GM23338 (cell line): ENCODE data around the gene GRID2. TPM values are rescaled to one million over a fixed set of nuclear protein-coding genes. Genes with fewer than 3 reads are reported as not detected.

Source experiments
- ATAC-seq: fragments of 200-7000 bp; cut with Tn5 transposase; 3 replicates; pipeline ENCODE4 v1.9.1; 2020
- DNase-seq: peaks from one replicate; pipeline ENCODE4 v3.0.0-alpha.2; 2015; ENCODE audit warnings: low spot score
- H2AFZ ChIP-seq: fragments of 200-600 bp; sonication (generic); 2 replicates; pipeline ENCODE4 v1.8.0; 2016; ENCODE audit warnings: antibody characterized with exemption, mild to moderate bottlenecking, moderate library complexity
- H3F3A ChIP-seq: fragments of 200-600 bp; sonication (generic); replicated peaks from 2 replicates; pipeline ENCODE4 v1.8.0; 2017; ENCODE audit warnings: antibody characterized with exemption, mixed run types, low read depth
- H3K27ac ChIP-seq: fragments of 200-600 bp; sonication (generic); 2 replicates; pipeline ENCODE4 v1.6.1; 2016; ENCODE audit warnings: low read depth
- H3K27me3 ChIP-seq: fragments of 200-600 bp; sonication (generic); 2 replicates; pipeline ENCODE4 v1.8.0; 2016; ENCODE audit warnings: mild to moderate bottlenecking, mixed run types, moderate library complexity; ENCODE audit not compliant: insufficient read depth
- H3K36me3 ChIP-seq: fragments of 200-600 bp; sonication (generic); 2 replicates; pipeline ENCODE4 v1.8.0; 2016; ENCODE audit warnings: mild to moderate bottlenecking; ENCODE audit not compliant: insufficient read depth
- H3K4me1 ChIP-seq: fragments of 200-600 bp; sonication (generic); 2 replicates; pipeline ENCODE4 v1.8.0; 2016; ENCODE audit warnings: mild to moderate bottlenecking, moderate library complexity; ENCODE audit not compliant: insufficient read depth
- H3K4me2 ChIP-seq: fragments of 200-600 bp; sonication (generic); 2 replicates; pipeline ENCODE4 v1.7.1; 2017; ENCODE audit warnings: mixed run types
- H3K4me3 ChIP-seq: fragments of 200-600 bp; sonication (generic); 2 replicates; pipeline ENCODE4 v1.6.1; 2016; ENCODE audit warnings: mixed run types
- H3K79me2 ChIP-seq: fragments of 200-600 bp; sonication (generic); replicated peaks from 2 replicates; pipeline ENCODE4 v1.8.0; 2017; ENCODE audit warnings: mild to moderate bottlenecking; ENCODE audit not compliant: insufficient read depth
- H3K9me2 ChIP-seq: fragments of 200-600 bp; sonication (generic); 2 replicates; pipeline ENCODE4 v1.8.0; 2017; ENCODE audit not compliant: insufficient read depth
- H4K20me1 ChIP-seq: fragments of 200-600 bp; sonication (generic); replicated peaks from 2 replicates; pipeline ENCODE4 v1.8.0; 2017; ENCODE audit warnings: mild to moderate bottlenecking; ENCODE audit not compliant: insufficient read depth
- H3K27ac Mint-ChIP-seq: 2 replicates; pipeline ENCODE4 v1.8.0; 2020; ENCODE audit warnings: inconsistent platforms, mild to moderate bottlenecking, moderate library complexity, mixed read lengths
- H3K27me3 Mint-ChIP-seq: 3 replicates; pipeline ENCODE4 v1.8.0; 2022; ENCODE audit warnings: low read depth, mild to moderate bottlenecking, moderate library complexity, mixed read lengths, inconsistent platforms; ENCODE audit not compliant: insufficient read depth, poor library complexity
- H3K36me3 Mint-ChIP-seq: 3 replicates; pipeline ENCODE4 v1.8.0; 2021; ENCODE audit warnings: low read depth, mild to moderate bottlenecking, inconsistent platforms, moderate library complexity, mixed read lengths
- H3K4me1 Mint-ChIP-seq: 3 replicates; pipeline ENCODE4 v1.8.0; 2020; ENCODE audit warnings: mild to moderate bottlenecking, inconsistent platforms, mixed read lengths
- H3K4me3 Mint-ChIP-seq: 3 replicates; pipeline ENCODE4 v1.8.0; 2021; ENCODE audit warnings: moderate library complexity, mild to moderate bottlenecking, inconsistent platforms, mixed read lengths
- H3K9me3 Mint-ChIP-seq: 3 replicates; pipeline ENCODE4 v1.8.0; 2020; ENCODE audit warnings: moderate library complexity, mild to moderate bottlenecking, inconsistent platforms, mixed read lengths
- CREB1 ChIP-seq: fragments of 250-450 bp; sonication (Bioruptor Pico); IDR thresholded peaks from 2 replicates; pipeline ENCODE4 v1.5.0; 2020; ENCODE audit warnings: low read depth, mild to moderate bottlenecking, moderate library complexity
- CTCF ChIP-seq, 2 experiments: fragments of 200-600 bp in 1 of 2; sonication (generic) in 1 of 2; conservative IDR thresholded peaks; 2 replicates each; pipeline versions ENCODE4 v1.5.1 to v1.6.1; 2016 to 2017; ENCODE audit warnings: antibody characterized with exemption in 2 of 2, low read depth in 2 of 2, mild to moderate bottlenecking in 2 of 2, moderate library complexity in 1 of 2
- EZH2 ChIP-seq: fragments of 200-600 bp; sonication (generic); IDR thresholded peaks from one replicate; pipeline ENCODE4 v1.8.0; 2017; ENCODE audit warnings: antibody characterized with exemption, mild to moderate bottlenecking, low read depth; ENCODE audit not compliant: unreplicated experiment
- EZH2phosphoT487 ChIP-seq: fragments of 200-600 bp; sonication (generic); IDR thresholded peaks from one replicate; pipeline ENCODE4 v1.8.1; 2018; ENCODE audit warnings: antibody characterized with exemption; ENCODE audit not compliant: unreplicated experiment
- NANOG ChIP-seq: IDR thresholded peaks from 2 replicates; pipeline ENCODE4 v1.6.1; 2016; ENCODE audit warnings: antibody characterized with exemption, borderline replicate concordance
- STAT1 ChIP-seq: IDR thresholded peaks from one replicate; pipeline ENCODE4 v1.6.1; 2016; ENCODE audit warnings: antibody characterized with exemption; ENCODE audit not compliant: unreplicated experiment
- ZNF331 ChIP-seq: fragments of 250-450 bp; sonication (Bioruptor Pico); IDR thresholded peaks from 2 replicates; pipeline ENCODE4 v1.5.0; 2020; ENCODE audit warnings: low read depth, mild to moderate bottlenecking, moderate library complexity
- ZNF462 ChIP-seq: fragments of 250-450 bp; sonication (Bioruptor Pico); IDR thresholded peaks from 2 replicates; pipeline ENCODE4 v1.5.0; 2020; ENCODE audit warnings: mild to moderate bottlenecking, moderate library complexity
- polyA plus RNA-seq: library from polyadenylated mRNA; unstranded; fragments of >200 nt; fragmentation: Nextera tagmentation; extraction: Ambion mirVana; gene quantifications from 2 replicates; pipeline ENCODE4 v1.2.1, GENCODE V29; 2016
- total RNA-seq: library from RNA; depleted of rRNA; stranded (reverse); fragments of >200 nt; shearing (Covaris generic); gene quantifications from 2 replicates; pipeline ENCODE4 v1.2.3, GENCODE V29; 2014
- TF ChIP-seq, protein P1 (sequence below): IDR thresholded peaks from one replicate; pipeline ENCODE4 v1.6.1; 2018; ENCODE audit warnings: antibody characterized with exemption; ENCODE audit not compliant: unreplicated experiment
- TF ChIP-seq, protein P2 (sequence below): IDR thresholded peaks from 2 replicates; pipeline ENCODE4 v1.6.1; 2016; ENCODE audit warnings: antibody characterized with exemption

The GRID2 gene
- total and polyA plus RNA-seq, 2 experiments from 2014 or later: 19.9 to 65.4 TPM

DNA sequence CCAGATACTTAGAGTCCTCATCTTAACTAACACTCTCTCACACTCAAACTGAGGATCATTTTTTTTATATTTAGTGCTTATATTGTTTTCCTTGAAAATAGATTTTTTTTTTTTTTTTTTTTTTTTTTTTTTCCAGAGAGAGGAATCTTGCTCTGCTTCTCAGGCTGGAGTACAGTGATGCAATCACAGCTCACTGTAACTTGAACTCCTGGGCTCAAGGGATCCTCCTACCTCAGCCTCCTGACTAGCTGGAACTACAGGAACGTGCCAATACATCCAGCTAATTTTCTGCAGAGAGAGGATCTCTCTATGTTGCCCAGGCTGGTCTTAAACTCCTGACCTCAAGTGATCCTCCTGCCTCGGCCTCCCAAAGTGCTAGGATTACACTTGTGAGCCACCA, 874.5 kb downstream of the GRID2 start (continued):
- TF ChIP-seq EZH2 (no peak), EZH2phosphoT487 (no peak), CTCF (conservative IDR thresholded peaks at IDR 0.05; ENCODE audit: low read depth in 2 of 2) (no peak)
- TF ChIP-seq, protein P1, sequence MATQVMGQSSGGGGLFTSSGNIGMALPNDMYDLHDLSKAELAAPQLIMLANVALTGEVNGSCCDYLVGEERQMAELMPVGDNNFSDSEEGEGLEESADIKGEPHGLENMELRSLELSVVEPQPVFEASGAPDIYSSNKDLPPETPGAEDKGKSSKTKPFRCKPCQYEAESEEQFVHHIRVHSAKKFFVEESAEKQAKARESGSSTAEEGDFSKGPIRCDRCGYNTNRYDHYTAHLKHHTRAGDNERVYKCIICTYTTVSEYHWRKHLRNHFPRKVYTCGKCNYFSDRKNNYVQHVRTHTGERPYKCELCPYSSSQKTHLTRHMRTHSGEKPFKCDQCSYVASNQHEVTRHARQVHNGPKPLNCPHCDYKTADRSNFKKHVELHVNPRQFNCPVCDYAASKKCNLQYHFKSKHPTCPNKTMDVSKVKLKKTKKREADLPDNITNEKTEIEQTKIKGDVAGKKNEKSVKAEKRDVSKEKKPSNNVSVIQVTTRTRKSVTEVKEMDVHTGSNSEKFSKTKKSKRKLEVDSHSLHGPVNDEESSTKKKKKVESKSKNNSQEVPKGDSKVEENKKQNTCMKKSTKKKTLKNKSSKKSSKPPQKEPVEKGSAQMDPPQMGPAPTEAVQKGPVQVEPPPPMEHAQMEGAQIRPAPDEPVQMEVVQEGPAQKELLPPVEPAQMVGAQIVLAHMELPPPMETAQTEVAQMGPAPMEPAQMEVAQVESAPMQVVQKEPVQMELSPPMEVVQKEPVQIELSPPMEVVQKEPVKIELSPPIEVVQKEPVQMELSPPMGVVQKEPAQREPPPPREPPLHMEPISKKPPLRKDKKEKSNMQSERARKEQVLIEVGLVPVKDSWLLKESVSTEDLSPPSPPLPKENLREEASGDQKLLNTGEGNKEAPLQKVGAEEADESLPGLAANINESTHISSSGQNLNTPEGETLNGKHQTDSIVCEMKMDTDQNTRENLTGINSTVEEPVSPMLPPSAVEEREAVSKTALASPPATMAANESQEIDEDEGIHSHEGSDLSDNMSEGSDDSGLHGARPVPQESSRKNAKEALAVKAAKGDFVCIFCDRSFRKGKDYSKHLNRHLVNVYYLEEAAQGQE: no peak

GRCh38 chr4:93179044-93179443, 875.3 kb downstream of the GRID2 start:
- Histone ChIP-seq H3K4me2 (no peak overlapping the region), H3K4me1 (no peaks in the 10 kb centered on the region), H3K27ac (no peak overlapping the region), H3F3A (peaks cover 6% of the 10 kb centered on the region; the same call in 1 of the 2 replicates), H3K79me2 (no peaks in the 10 kb centered on the region), H3K27me3 (no peaks in the 10 kb centered on the region), H2AFZ (no peak overlapping the region), H3K9me2 (no peaks in the 10 kb centered on the region), H4K20me1 (no peaks in the 10 kb centered on the region), H3K36me3 (no peaks in the 10 kb centered on the region), H3K4me3 (no peak overlapping the region)
- DNase-seq: no peak
- H3K4me3 Mint-ChIP-seq: no peak overlapping the region
- H3K4me1 Mint-ChIP-seq: peaks cover 4% of the 10 kb centered on the region
- H3K27ac Mint-ChIP-seq: no peak overlapping the region
- no peaks in the 10 kb centered on the region for H3K9me3 Mint-ChIP-seq
- H3K36me3 Mint-ChIP-seq: no peaks in the 10 kb centered on the region
- H3K27me3 Mint-ChIP-seq: no peaks in the 10 kb centered on the region
- no peak for ATAC-seq
- TF ChIP-seq CREB1 (CRISPR knock-in tag): no peak
- no peak for TF ChIP-seq EZH2phosphoT487
- TF ChIP-seq STAT1: no peak
- no peak for TF ChIP-seq EZH2
- no peak for TF ChIP-seq CTCF (conservative IDR thresholded peaks at IDR 0.05; ENCODE audit: low read depth in 2 of 2)
- no peak for TF ChIP-seq ZNF462 (CRISPR knock-in tag)
- no peak for TF ChIP-seq NANOG
- no peak for TF ChIP-seq ZNF331 (CRISPR knock-in tag)
- TF ChIP-seq, protein P2, sequence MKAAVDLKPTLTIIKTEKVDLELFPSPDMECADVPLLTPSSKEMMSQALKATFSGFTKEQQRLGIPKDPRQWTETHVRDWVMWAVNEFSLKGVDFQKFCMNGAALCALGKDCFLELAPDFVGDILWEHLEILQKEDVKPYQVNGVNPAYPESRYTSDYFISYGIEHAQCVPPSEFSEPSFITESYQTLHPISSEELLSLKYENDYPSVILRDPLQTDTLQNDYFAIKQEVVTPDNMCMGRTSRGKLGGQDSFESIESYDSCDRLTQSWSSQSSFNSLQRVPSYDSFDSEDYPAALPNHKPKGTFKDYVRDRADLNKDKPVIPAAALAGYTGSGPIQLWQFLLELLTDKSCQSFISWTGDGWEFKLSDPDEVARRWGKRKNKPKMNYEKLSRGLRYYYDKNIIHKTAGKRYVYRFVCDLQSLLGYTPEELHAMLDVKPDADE: no peak
